ENCODE measurements around the gene PTPRD.

Gene PTPRD

DNA sequence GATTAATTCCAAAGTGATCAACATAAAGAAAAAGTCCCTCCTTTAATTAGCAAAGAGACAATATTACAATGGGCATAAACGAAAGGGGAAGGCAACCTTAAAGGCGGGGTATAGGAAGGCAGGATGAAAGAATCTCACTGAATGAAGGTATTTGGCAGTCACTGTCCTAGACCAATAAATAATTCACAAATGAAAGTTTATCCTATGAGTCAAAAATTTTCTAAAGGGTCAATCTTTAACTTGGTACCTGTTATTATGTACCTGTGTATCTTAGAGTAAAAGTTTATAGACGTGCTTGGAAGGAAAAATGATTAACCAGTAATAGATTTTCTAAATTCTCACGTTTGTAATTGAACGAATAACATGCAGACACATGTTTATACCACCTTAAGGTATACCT, 1867.5 kb downstream of the PTPRD start:
- Histone ChIP-seq H3K27ac (ENCODE audit: low read depth, low read length) (no peak overlapping the region), H3K4me3 (ENCODE audit: low read depth, low read length) (no peak overlapping the region), H4K12ac (ENCODE audit: low read depth, low read length) (no peak overlapping the region), H4K8ac (ENCODE audit: low read depth, low read length) (no peak overlapping the region), H3K9ac (ENCODE audit: low read length) (no peak overlapping the region), H3K36me3 (ENCODE audit: control insufficient read depth in 1 of 2, insufficient read depth in 2 of 2, low read length in 2 of 2) (no peaks in the 10 kb centered on the region), H3K4ac (ENCODE audit: low read depth, low read length) (no peak overlapping the region), H2AK5ac (ENCODE audit: low read length) (no peak overlapping the region), H3K9me3 (ENCODE audit: insufficient read depth, low read depth, low read length) (no peaks in the 10 kb centered on the region), H3K27me3 (ENCODE audit: insufficient read depth, low read length) (no peaks in the 10 kb centered on the region), H3K23ac (ENCODE audit: low read length) (no peak overlapping the region), H2AFZ (ENCODE audit: insufficient read depth, low read length, poor library complexity) (no peak overlapping the region), H3K14ac (ENCODE audit: low read length) (no peak overlapping the region), H3K79me1 (ENCODE audit: low read length) (no peaks in the 10 kb centered on the region), H3K18ac (ENCODE audit: low read length) (no peak overlapping the region), H3K4me2 (ENCODE audit: low read length) (no peak overlapping the region), H2BK5ac (ENCODE audit: low read depth, low read length, poor library complexity) (no peak overlapping the region), H2BK120ac (ENCODE audit: insufficient read depth, low read length, poor library complexity) (no peak overlapping the region), H4K91ac (ENCODE audit: low read depth, low read length) (no peak overlapping the region), H3K4me1 (ENCODE audit: control insufficient read depth in 1 of 2, insufficient read depth in 2 of 2, low read length in 2 of 2) (no peaks in the 10 kb centered on the region), H2BK12ac (ENCODE audit: low read length) (no peak overlapping the region), H3K79me2 (ENCODE audit: control insufficient read depth, insufficient read depth, low read length, poor library complexity) (no peaks in the 10 kb centered on the region)
- no CpG with 5 or more reads among the region's 5 CpGs for WGBS (ENCODE audit: extremely low coverage, insufficient coverage, insufficient read length)
- no peak for DNase-seq

DNA sequence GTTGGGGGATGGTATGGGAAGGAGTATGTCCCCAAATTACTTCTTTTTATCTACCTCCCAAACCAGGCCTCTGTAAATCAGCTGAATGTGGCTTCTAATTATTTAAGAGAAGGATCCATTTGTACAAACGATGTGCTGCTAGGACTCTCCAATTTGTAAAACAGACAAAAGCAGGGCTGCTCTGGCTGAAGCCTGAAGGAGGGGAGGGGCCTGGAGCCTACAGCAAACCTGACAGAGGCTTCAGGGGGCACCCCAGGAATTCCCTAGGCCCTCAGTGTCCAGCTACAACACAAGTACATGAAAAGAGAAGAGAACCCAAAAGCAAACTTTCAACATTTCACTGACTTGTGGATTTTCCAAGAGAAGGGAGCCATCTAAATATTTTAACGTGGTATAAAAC, 1873.9 kb downstream of the PTPRD start:
- Histone ChIP-seq H3K4ac (ENCODE audit: low read depth, low read length) (no peak overlapping the region), H2BK12ac (ENCODE audit: low read length) (peak overlapping the region; percentile 58), H2BK5ac (ENCODE audit: low read depth, low read length, poor library complexity) (no peak overlapping the region), H3K79me1 (ENCODE audit: low read length) (peaks cover 6% of the 10 kb centered on the region), H2AK5ac (ENCODE audit: low read length) (no peak overlapping the region), H3K4me3 (ENCODE audit: low read depth, low read length) (no peak overlapping the region), H4K8ac (ENCODE audit: low read depth, low read length) (no peak overlapping the region), H3K27ac (ENCODE audit: low read depth, low read length) (no peak overlapping the region), H3K27me3 (ENCODE audit: insufficient read depth, low read length) (no peaks in the 10 kb centered on the region), H3K23ac (ENCODE audit: low read length) (no peak overlapping the region), H3K18ac (ENCODE audit: low read length) (no peak overlapping the region), H3K9ac (ENCODE audit: low read length) (no peak overlapping the region), H3K4me1 (ENCODE audit: control insufficient read depth in 1 of 2, insufficient read depth in 2 of 2, low read length in 2 of 2) (peaks cover 7 to 9% of the 10 kb centered on the region in 2 experiments), H2BK120ac (ENCODE audit: insufficient read depth, low read length, poor library complexity) (peak overlapping the region; percentile 33), H4K12ac (ENCODE audit: low read depth, low read length) (no peak overlapping the region), H3K14ac (ENCODE audit: low read length) (no peak overlapping the region), H3K9me3 (ENCODE audit: insufficient read depth, low read depth, low read length) (no peaks in the 10 kb centered on the region), H3K4me2 (ENCODE audit: low read length) (no peak overlapping the region), H2AFZ (ENCODE audit: insufficient read depth, low read length, poor library complexity) (no peak overlapping the region), H4K91ac (ENCODE audit: low read depth, low read length) (no peak overlapping the region), H3K36me3 (ENCODE audit: control insufficient read depth in 1 of 2, insufficient read depth in 2 of 2, low read length in 2 of 2) (no peaks in the 10 kb centered on the region), H3K79me2 (ENCODE audit: control insufficient read depth, insufficient read depth, low read length, poor library complexity) (peaks cover 1% of the 10 kb centered on the region)
- WGBS (ENCODE audit: extremely low coverage, insufficient coverage, insufficient read length): no CpG with 5 or more reads among the region's 2 CpGs
- no peak for DNase-seq

DNA sequence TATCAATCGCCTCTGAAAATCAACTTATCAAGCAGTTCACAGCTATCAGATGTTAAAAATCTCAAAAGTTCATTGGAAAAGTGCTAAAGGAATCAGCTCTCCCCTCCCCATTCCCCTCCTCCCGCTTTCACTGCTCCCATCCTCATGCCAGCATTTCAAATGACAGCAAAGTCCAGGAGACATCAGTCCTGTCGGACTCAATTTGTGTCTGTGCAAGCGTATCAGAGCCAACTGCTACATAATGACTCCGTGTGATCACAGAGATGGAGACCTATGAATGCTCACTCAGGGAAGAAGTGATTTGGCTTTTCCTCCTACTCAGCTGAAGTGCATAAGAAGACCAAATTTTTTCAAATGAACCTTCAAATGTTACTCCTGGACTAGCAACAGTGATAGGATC, 1876.0 kb downstream of the PTPRD start:
- Histone ChIP-seq H2BK120ac (ENCODE audit: insufficient read depth, low read length, poor library complexity) (no peak overlapping the region), H3K4me1 (ENCODE audit: control insufficient read depth in 1 of 2, insufficient read depth in 2 of 2, low read length in 2 of 2) (peaks cover 10 to 12% of the 10 kb centered on the region in 2 experiments), H3K14ac (ENCODE audit: low read length) (peak overlapping the region; percentile 68), H2AK5ac (ENCODE audit: low read length) (no peak overlapping the region), H3K4me2 (ENCODE audit: low read length) (no peak overlapping the region), H3K36me3 (ENCODE audit: control insufficient read depth in 1 of 2, insufficient read depth in 2 of 2, low read length in 2 of 2) (no peaks in the 10 kb centered on the region), H3K4me3 (ENCODE audit: low read depth, low read length) (no peak overlapping the region), H3K79me2 (ENCODE audit: control insufficient read depth, insufficient read depth, low read length, poor library complexity) (peaks cover 1% of the 10 kb centered on the region), H2BK12ac (ENCODE audit: low read length) (peak overlapping the region; percentile 88), H4K8ac (ENCODE audit: low read depth, low read length) (peak overlapping the region; percentile 56), H3K79me1 (ENCODE audit: low read length) (peaks cover 9% of the 10 kb centered on the region), H3K27me3 (ENCODE audit: insufficient read depth, low read length) (no peaks in the 10 kb centered on the region), H4K91ac (ENCODE audit: low read depth, low read length) (no peak overlapping the region), H3K9me3 (ENCODE audit: insufficient read depth, low read depth, low read length) (no peaks in the 10 kb centered on the region), H3K23ac (ENCODE audit: low read length) (no peak overlapping the region), H3K27ac (ENCODE audit: low read depth, low read length) (no peak overlapping the region), H2AFZ (ENCODE audit: insufficient read depth, low read length, poor library complexity) (no peak overlapping the region), H3K9ac (ENCODE audit: low read length) (no peak overlapping the region), H4K12ac (ENCODE audit: low read depth, low read length) (no peak overlapping the region), H3K4ac (ENCODE audit: low read depth, low read length) (no peak overlapping the region), H3K18ac (ENCODE audit: low read length) (no peak overlapping the region), H2BK5ac (ENCODE audit: low read depth, low read length, poor library complexity) (peak overlapping the region; percentile 6)
- DNase-seq: no peak
- WGBS (ENCODE audit: extremely low coverage, insufficient coverage, insufficient read length): no CpG with 5 or more reads among the region's 5 CpGs

DNA sequence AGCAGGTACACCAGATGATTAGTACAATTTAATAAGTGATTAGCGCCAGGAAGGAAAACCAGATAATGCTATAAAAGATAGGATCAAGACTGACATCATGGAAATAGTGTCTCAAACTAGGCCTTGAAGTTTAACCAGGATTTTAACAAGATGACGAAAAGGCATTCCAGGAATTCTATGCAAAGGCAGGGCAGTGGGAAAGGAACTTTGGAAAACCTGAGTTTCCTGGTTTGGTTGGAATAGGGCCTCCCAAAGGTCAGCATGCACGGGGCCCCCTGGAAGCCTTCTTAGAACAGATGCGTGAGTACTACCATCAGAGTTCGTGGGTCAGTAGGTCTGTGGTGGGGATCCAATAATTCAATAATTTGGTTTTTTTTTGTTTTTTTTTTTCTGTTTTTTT, 1878.0 kb downstream of the PTPRD start:
- peak; percentile 18 to 64 for DNase-seq
- Histone ChIP-seq H3K79me2 (ENCODE audit: control insufficient read depth, insufficient read depth, low read length, poor library complexity) (peaks cover 1% of the 10 kb centered on the region), H4K8ac (ENCODE audit: low read depth, low read length) (no peak overlapping the region), H4K12ac (ENCODE audit: low read depth, low read length) (no peak overlapping the region), H2BK5ac (ENCODE audit: low read depth, low read length, poor library complexity) (no peak overlapping the region), H2BK12ac (ENCODE audit: low read length) (no peak overlapping the region), H3K4me2 (ENCODE audit: low read length) (no peak overlapping the region), H3K27me3 (ENCODE audit: insufficient read depth, low read length) (no peaks in the 10 kb centered on the region), H3K36me3 (ENCODE audit: control insufficient read depth in 1 of 2, insufficient read depth in 2 of 2, low read length in 2 of 2) (no peaks in the 10 kb centered on the region), H3K79me1 (ENCODE audit: low read length) (peaks cover 9% of the 10 kb centered on the region), H3K4me3 (ENCODE audit: low read depth, low read length) (no peak overlapping the region), H2AK5ac (ENCODE audit: low read length) (no peak overlapping the region), H2AFZ (ENCODE audit: insufficient read depth, low read length, poor library complexity) (no peak overlapping the region), H3K23ac (ENCODE audit: low read length) (no peak overlapping the region), H3K27ac (ENCODE audit: low read depth, low read length) (peak overlapping the region; percentile 64), H3K9ac (ENCODE audit: low read length) (no peak overlapping the region), H3K14ac (ENCODE audit: low read length) (no peak overlapping the region), H3K18ac (ENCODE audit: low read length) (no peak overlapping the region), H4K91ac (ENCODE audit: low read depth, low read length) (no peak overlapping the region), H3K4me1 (ENCODE audit: control insufficient read depth in 1 of 2, insufficient read depth in 2 of 2, low read length in 2 of 2) (peaks cover 10 to 12% of the 10 kb centered on the region in 2 experiments), H2BK120ac (ENCODE audit: insufficient read depth, low read length, poor library complexity) (no peak overlapping the region), H3K9me3 (ENCODE audit: insufficient read depth, low read depth, low read length) (no peaks in the 10 kb centered on the region), H3K4ac (ENCODE audit: low read depth, low read length) (no peak overlapping the region)
- WGBS (ENCODE audit: extremely low coverage, insufficient coverage, insufficient read length): no CpG with 5 or more reads among the region's 5 CpGs
